GM21515 (cell line): Measurements from ENCODE around the gene AMHR2.
A peak's percentile ranks its signal among the peaks of the same experiment; 100 is the strongest.
"Not testable (repeated sequence)": the region's sequence is repeated elsewhere in the genome, so short reads cannot be mapped to it uniquely, and the experiment has no call there.

ENCODE experiments used
- ATAC-seq: cut with Tn5 transposase; IDR thresholded peaks from one replicate; pipeline ENCODE4 v1.9.1; 2021; ENCODE audit not compliant: unreplicated experiment

Gene AMHR2

GRCh38 chr12:53423597-53423996 is at the start of gene AMHR2:
AMHR2 (plus strand) TSS chr12:53423855; CDS start chr12:53423935, 80 bp downstream.
- no peak for ATAC-seq

- not testable (repeated sequence) for ATAC-seq
Measured at GRCh38 chr12:53374277-53374676, 49.4 kb upstream of the AMHR2 start.

DNA sequence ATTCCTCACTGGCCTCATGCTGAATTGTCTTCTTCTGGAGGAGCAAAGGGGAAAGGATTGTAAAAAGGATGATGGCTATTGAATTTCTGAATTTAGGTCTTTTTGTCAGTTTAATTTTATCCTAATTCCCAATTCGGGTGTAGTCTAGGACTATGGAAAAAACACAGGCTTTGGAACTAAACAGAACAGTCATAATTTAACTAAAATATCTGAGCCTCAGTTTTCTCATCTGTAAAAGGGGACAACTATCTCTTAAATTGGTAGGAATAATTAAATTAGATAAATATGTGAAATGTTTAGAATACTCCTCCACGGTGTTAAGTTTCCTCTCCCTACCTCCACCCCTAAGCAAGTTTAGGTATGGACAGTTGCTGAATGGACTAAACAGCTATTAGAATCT is 46.9 kb upstream of the AMHR2 start:
- no peak for ATAC-seq

DNA sequence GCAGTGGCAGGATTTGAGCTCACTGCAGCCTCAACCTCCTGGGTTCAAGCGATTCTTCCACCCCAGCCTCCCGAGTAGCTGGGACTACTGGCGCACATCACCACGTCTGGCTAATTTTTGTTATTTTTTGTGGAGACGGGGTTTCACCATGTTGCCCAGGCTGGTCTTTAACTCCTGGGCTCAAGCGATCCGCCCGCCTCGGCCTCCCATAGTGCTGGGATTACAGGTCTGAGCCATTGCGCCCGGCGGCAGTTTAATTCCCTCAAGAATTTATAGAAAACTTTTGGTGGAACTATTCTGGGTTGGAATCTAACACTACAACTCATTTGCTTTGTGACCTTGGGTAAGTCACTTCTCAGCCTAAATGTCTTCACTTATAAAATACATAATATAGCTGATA is 45.4 kb upstream of the AMHR2 start:
- no peak for ATAC-seq

DNA sequence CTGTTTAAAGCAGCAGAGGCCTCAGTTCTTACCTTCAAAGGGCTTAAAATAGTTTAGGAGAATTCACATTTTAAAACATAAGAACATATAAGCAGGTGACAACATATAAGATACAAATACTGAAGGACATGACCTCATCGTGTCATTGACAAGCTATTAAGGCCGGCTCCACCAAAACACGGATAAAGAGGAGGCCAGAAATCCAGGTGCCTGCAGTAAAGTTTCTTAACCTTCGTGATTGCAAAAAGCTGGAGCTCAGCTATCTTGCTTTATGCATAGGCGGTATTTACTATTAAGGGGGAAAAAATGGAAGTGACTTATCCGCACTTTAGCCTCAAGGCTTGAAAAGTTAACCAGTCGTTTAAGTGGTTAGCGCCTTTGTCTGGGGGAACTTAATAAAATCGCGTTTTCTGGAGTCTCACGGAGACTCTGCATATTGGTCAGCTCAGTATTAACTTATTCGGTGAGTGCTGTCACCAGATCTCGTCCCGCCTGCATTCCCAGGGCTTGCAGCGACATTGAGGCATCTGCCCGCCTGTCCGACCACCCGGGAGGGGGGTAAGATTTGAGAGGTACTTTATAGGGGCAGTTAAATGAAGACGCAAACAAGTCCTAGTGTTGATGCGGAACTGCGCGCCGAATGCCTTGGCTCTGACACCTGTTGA is 44.8 kb upstream of the AMHR2 start:
- ATAC-seq: no peak

- peak; percentile 67 for ATAC-seq
Measured at GRCh38 chr12:53379389-53380103, 44.1 kb upstream of the AMHR2 start.

- ATAC-seq: peak; percentile 43
Measured at GRCh38 chr12:53380104-53380793, 43.4 kb upstream of the AMHR2 start, which contains the start of gene SP1. SP1 (plus strand) TSS chr12:53380176; CDS start chr12:53380292, 116 bp downstream.

DNA sequence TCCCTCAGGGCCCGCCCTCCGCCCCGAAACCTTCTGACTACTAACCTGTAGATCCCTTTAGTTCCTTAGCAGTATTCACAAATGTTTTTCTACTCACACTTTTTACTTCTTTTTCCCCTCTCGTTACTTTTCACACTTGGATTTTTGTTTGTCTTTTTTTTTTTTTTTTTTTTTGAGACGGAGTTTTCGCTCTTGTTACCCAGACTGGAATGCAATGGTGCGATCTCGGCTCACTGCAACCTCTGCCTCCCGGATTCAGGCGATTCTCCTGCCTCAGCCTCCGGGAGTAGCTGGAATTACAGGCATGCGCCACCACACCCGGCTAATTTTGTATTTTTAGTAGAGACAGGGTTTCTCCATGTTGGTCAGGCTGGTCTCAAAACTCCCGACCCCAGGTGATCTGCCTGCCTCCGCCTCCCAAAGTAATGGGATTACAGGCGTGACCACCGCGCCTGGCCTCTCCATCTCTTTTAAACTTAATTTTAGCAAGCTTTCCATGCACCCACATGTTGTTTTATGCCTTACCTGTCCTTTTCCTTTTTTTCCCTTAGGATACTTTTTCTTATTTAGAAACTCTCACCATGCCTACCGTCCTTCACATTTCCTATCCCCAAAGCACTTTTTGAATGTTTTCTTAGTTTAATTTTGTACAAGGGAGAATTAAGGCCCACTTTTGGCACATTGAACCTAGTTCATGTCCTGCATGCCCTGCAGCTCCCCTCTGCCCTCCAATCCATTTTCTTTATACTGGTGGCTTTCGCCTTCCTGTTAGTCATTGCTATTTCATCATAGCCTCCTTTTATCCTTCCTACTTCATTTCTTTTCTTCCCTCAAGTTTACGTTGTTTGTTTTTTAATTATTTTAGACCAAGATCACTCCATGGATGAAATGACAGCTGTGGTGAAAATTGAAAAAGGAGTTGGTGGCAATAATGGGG is 42.6 kb upstream of the AMHR2 start:
- no peak for ATAC-seq

DNA sequence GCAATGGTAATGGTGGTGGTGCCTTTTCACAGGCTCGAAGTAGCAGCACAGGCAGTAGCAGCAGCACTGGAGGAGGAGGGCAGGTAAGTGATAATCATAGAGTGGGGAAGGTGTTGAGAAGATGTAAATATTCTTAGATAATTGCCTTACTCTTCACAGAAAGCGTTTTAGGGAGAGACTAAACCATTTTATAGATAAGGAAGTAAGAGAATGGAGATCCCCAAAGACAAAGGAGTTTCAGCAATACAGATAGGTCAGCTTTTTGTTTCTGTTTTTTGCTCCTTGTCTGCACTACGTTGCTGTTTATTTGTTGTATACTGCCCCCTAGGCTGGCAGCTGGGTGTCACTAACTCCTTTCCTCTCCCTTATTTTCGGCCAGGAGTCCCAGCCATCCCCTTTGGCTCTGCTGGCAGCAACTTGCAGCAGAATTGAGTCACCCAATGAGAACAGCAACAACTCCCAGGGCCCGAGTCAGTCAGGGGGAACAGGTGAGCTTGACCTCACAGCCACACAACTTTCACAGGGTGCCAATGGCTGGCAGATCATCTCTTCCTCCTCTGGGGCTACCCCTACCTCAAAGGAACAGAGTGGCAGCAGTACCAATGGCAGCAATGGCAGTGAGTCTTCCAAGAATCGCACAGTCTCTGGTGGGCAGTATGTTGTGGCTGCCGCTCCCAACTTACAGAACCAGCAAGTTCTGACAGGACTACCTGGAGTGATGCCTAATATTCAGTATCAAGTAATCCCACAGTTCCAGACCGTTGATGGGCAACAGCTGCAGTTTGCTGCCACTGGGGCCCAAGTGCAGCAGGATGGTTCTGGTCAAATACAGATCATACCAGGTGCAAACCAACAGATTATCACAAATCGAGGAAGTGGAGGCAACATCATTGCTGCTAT is 41.7 kb upstream of the AMHR2 start:
- no peak for ATAC-seq

- ATAC-seq: no peak
Measured at GRCh38 chr12:53383258-53383657, 40.4 kb upstream of the AMHR2 start.

DNA sequence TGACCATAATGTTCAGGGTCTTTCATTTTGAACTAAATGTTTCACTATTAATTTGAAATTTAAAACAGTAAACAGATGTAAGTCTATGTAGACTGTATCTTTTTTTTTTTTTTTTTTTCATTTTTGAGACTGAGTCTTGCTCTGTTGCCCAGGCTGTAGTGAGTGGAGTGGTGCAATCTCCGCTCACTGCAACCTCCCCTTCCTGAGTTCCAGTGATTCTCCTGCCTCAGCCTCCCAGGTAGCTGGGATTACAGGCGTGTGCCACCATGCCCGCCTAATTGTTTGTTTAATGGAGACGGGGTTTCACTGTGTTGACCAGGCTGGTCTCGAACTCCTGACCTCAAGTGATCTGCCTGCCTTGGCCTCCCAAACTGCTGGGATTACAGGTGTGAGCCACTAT is 37.3 kb upstream of the AMHR2 start:
- not testable (repeated sequence) for ATAC-seq

GRCh38 chr12:53388932-53389331 is 34.7 kb upstream of the AMHR2 start:
- no peak for ATAC-seq

- no peak for ATAC-seq
Measured at GRCh38 chr12:53389702-53390101, 34.0 kb upstream of the AMHR2 start.

DNA sequence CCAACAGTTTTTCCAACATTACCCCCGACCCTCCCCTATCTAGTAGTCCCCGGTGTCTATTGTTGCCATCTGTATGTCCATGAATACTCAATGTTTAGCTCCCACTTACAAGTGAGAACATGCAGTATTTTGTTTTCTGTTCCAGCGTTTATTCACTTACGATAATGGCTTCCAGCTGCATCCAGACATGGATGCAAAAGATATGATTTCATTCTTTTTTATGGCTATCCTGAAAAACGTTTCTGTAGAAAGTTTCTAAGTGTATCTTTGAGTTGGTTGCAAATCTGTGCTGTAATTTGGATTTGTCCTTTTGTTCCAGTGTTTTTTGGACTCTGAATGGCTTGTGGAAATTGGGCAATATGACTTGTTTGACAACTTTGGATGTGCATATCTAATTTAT is 31.9 kb upstream of the AMHR2 start:
- ATAC-seq: no peak

GRCh38 chr12:53399896-53400295 is 23.8 kb upstream of the AMHR2 start:
- ATAC-seq: no peak

DNA sequence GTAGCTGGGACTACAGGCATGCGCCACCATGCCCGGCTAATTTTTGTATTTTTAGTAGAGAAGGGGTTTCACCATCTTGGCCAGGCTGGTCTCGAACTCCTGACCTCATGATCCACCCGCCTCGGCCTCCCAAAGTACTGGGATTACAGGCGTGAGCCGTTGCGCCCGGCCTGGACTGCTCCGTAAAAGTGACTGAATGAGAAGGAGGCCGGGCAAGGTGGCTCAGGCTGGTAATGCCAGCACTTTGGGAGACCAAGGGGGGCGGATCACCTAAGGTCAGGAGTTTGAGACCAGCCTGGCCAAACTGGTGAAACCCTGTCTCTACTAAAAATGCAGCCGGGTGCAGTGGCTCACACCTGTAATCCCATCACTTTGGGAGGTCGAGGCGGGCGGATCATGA is 21.3 kb upstream of the AMHR2 start:
- ATAC-seq: not testable (repeated sequence)

DNA sequence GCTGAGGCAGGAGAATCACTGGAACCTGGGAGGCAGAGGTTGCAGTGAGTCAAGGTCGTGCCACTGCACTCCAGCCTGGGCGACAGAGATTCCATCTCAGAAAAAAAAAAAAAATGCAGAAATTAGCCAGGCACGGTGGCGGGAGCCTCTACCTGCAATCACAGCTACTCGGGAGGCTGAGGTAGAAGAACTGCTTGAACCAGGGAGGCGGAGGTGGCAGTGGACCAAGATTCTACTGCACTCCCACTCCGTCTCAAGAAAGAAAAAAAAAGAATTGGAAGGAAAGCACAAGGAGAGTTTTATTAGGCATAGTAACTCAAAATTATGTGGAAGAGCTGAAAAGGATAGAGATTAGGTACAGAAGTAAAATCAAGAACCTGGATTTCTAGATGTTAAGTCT is 20.8 kb upstream of the AMHR2 start:
- no peak for ATAC-seq

DNA sequence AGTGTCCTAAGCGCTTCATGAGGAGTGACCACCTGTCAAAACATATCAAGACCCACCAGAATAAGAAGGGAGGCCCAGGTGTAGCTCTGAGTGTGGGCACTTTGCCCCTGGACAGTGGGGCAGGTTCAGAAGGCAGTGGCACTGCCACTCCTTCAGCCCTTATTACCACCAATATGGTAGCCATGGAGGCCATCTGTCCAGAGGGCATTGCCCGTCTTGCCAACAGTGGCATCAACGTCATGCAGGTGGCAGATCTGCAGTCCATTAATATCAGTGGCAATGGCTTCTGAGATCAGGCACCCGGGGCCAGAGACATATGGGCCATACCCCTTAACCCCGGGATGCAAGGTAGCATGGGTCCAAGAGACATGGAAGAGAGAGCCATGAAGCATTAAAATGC is 12.7 kb upstream of the AMHR2 start:
- ATAC-seq: no peak

DNA sequence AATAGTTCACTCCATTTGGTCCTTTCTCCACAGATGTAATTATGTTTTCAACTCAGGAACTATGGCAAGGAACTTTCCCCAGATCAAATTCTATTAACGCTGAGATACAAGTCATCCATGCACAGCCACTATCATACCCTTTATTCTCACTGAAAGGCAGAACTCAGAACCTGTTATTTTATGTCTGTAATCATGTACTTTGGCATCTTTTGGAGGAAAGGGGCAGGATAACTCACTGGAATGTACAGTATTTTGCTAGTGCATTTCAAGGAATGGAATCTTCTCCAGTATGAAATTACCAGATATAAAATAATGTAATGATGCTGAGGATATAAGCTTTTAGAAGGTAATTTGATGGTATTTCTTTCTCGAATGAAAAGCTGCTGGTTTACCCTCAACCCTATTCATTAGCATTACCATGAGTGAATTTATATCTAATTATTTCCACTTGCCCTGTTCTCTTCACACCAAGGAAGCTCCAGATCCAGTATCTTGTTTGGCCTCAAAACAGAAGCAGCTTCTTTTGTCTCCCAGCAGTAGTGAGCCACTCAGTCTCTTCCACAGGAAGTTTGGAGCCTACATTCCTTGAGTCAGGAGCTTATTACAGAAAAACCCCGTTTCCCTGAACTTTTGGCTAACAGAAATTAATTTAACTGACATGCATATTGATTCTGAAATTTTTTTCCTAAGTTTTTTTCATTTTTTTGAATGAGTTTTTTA is 10.0 kb upstream of the AMHR2 start:
- no peak for ATAC-seq
